ENCODE data around the gene MRPL49.

The MRPL49 gene

DNA sequence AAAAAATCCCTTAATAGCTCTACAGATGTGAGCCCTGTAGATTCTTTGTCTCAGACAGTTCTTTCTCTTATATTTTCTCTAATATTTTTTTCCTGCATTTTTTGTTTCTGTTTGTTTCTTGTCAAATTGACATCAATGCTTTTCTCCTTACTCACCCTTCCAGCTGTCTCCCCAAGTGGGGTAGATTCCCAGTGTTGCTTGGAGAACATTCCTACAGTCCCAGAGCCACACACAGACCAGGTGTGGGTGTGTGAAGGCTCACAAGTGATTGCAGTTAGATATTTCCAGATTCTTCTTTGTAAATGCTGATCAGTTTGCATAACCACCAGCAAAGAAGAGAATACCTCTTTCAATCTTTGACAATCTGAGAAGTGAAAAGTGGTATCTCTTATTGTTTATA lies 18.6 kb upstream of the MRPL49 start:
- no peak for TF ChIP-seq ZFX (IDR thresholded peaks at IDR 0.05)
- TF ChIP-seq, protein P1, sequence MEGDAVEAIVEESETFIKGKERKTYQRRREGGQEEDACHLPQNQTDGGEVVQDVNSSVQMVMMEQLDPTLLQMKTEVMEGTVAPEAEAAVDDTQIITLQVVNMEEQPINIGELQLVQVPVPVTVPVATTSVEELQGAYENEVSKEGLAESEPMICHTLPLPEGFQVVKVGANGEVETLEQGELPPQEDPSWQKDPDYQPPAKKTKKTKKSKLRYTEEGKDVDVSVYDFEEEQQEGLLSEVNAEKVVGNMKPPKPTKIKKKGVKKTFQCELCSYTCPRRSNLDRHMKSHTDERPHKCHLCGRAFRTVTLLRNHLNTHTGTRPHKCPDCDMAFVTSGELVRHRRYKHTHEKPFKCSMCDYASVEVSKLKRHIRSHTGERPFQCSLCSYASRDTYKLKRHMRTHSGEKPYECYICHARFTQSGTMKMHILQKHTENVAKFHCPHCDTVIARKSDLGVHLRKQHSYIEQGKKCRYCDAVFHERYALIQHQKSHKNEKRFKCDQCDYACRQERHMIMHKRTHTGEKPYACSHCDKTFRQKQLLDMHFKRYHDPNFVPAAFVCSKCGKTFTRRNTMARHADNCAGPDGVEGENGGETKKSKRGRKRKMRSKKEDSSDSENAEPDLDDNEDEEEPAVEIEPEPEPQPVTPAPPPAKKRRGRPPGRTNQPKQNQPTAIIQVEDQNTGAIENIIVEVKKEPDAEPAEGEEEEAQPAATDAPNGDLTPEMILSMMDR (conservative IDR thresholded peaks at IDR 0.05): no peak
- peak overlapping the region; percentile 85 for H3K27ac ChIP-seq

DNA sequence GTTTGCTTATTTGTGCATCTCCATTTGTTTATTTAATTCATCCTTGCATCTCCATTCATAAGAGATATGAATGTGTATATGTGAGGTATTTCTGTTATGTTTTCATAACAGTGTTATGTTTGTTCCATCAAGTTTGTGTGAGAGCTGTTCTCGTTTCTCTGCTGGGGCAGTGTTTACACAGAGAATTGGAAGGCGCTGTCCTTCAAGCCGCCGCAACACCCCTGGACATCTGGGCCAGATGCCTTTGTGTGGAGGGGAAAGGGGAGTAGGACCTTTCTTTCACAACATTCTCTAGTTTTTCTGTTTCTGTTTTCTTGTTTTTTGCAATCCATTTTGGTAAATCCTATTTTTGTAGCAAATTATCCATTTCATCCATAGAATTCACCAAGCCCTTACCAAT lies 17.5 kb upstream of the MRPL49 start:
- peak overlapping the region; percentile 78 for H3K27ac ChIP-seq
- TF ChIP-seq, protein P1 (conservative IDR thresholded peaks at IDR 0.05): no peak
- no peak for TF ChIP-seq ZFX (IDR thresholded peaks at IDR 0.05)

DNA sequence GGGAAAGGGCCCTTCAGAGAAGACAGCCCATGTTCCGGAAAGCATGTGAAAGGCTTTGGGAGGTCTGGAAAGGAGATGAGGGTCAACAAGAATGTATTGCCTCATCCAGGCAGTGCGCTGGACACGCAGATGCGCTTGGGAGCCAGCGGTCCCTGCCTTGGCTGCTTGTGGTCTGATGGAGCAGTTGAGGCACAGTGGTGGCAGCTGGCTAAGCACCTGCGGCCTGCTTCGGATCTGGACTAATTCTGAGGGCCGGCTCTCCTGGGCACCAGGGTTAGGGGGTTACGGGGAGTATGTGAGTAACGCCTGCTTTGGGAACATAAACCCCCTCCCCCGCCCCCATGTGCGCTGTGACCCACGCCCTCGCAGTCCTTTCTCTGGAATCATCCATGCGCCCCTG lies 15.0 kb upstream of the MRPL49 start:
- TF ChIP-seq ZFX (IDR thresholded peaks at IDR 0.05): no peak
- TF ChIP-seq, protein P1 (conservative IDR thresholded peaks at IDR 0.05): no peak
- peak overlapping the region; percentile 96; the same call in 1 of the 2 replicates for H3K27ac ChIP-seq

DNA sequence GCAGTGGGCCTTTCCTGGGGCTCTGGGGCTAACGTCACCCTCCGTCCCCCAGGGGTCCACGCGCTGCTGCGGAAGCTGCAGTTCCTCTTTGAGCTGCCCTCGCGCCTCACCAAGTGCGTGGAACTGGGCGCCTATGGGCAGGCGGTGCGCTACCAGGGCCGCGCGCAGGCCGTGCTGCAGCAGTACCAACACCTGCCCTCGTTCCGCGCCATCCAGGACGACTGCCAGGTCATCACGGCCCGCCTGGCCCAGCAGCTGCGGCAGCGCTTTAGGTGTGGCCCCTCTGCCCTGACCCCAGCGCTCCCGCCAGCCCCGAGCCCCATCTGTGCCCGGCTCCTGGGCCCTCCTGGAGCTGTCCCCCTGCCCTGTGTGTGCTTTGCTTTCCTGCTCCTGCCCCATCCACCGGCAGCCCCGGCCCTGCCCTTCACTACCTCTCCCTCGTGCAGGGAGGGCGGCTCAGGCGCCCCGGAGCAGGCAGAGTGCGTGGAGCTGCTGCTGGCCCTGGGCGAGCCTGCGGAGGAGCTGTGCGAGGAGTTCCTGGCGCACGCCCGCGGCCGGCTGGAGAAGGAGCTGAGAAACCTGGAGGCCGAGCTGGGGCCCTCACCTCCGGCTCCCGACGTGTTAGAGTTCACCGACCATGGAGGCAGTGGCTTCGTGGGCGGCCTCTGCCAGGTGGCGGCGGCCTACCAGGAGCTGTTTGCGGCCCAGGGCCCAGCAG lies 14.2 kb upstream of the MRPL49 start:
- peak overlapping the region; percentile 96 for H3K27ac ChIP-seq
- TF ChIP-seq, protein P1 (conservative IDR thresholded peaks at IDR 0.05): no peak

DNA sequence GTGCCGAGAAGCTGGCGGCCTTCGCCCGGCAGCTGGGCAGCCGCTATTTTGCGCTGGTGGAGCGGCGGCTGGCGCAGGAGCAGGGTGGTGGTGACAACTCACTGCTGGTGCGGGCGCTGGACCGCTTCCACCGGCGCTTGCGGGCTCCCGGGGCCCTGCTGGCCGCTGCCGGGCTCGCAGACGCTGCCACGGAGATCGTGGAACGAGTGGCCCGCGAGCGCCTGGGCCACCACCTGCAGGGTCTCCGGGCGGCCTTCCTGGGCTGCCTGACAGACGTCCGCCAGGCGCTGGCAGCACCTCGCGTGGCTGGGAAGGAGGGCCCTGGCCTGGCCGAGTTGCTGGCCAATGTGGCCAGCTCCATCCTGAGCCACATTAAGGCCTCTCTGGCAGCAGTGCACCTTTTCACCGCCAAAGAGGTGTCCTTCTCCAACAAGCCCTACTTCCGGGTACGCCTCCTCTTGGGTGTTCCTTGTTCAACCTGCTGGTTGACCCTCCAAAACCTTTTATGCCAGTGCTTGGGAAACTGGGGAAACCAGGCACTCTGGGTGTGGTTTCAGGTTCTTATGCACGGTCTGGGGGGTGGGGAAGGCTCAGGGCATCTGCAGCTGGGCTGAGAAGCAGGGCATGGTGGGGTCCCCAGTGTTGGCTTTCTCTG lies 13.5 kb upstream of the MRPL49 start:
- peak; percentile 96 for TF ChIP-seq ZFX (IDR thresholded peaks at IDR 0.05)
- TF ChIP-seq, protein P1 (conservative IDR thresholded peaks at IDR 0.05): no peak; the same call in 1 of the 2 replicates
- peak overlapping the region; percentile 96 for H3K27ac ChIP-seq

DNA sequence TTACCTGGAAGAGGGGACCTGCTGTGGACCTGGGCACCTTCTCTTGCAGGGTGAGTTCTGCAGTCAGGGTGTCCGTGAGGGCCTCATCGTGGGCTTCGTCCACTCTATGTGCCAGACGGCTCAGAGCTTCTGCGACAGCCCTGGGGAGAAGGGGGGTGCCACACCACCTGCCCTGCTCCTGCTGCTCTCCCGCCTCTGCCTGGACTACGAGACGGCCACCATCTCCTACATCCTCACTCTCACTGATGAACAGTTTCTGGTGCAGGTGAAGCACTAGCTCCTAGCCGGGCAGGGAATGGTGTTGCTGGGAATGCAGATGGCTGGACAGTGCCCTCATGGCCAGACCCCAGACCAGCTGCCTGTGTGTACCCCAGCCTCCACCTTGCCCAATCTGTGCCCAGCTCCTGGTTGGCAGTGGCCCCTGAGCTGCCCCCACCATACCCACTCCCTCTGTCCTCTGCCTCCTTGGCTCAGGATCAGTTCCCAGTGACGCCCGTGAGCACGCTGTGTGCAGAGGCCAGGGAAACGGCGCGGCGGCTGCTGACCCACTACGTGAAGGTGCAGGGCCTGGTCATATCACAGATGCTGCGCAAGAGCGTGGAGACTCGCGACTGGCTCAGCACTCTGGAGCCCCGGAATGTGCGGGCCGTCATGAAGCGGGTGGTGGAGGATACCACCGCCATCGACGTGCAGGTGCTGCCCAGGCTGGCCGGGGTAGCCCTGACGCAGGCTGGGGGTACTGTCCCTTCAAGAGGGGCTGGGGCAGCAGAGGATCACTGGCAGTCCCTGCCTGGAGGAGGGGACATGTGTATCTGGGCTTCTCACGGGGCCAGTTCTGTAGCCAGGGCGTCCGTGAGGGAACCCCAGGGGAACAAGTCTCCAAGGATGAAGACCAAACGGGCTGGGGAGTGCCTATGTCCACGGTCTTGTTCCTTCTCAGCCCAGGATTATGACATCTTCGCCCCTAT lies 12.6 kb upstream of the MRPL49 start:
- peak overlapping the region; percentile 96 for H3K27ac ChIP-seq
- TF ChIP-seq, protein P1 (conservative IDR thresholded peaks at IDR 0.05): no peak
- TF ChIP-seq ZFX (IDR thresholded peaks at IDR 0.05): no peak
